GM23248 (cell line): ENCODE measurements around the gene ZMYND11.

Experiments
- EZH2 ChIP-seq: fragments of 200-600 bp; sonication (generic); IDR thresholded peaks from 2 replicates; pipeline ENCODE4 v1.6.1; 2018; ENCODE audit warnings: antibody characterized with exemption, mild to moderate bottlenecking; ENCODE audit not compliant: insufficient read depth, poor library complexity, severe bottlenecking
- EZH2phosphoT487 ChIP-seq: fragments of 200-600 bp; sonication (generic); IDR thresholded peaks from 2 replicates; pipeline ENCODE4 v1.6.1; 2018; ENCODE audit warnings: antibody characterized with exemption, moderate library complexity, mild to moderate bottlenecking, low read depth; ENCODE audit not compliant: insufficient read depth

GRCh38 chr10:219731-220472, 84.6 kb downstream of the ZMYND11 start:
- TF ChIP-seq EZH2 (no peak), EZH2phosphoT487 (no peak)
